Posterior vena cava (tissue), 2 donors: Measurements from ENCODE around the gene SLC15A1. TPM values are rescaled to one million over a fixed set of nuclear protein-coding genes. Genes with fewer than 3 reads are reported as not detected.
"Not testable (repeated sequence)": the region's sequence is repeated elsewhere in the genome, so short reads cannot be mapped to it uniquely, and the experiment has no call there.

Experiments
- DNase-seq: peaks from one replicate; pipeline ENCODE4 v3.0.0-alpha.2; 2020; ENCODE audit warnings: low spot score
- intact Hi-C, 2 donors: fragments of 100-400 bp; cut with DNase I; formaldehyde crosslinking; loops; one replicate each; pipeline versions ENCODE4 v1.14.1 to v1.14.2; 2022 to 2023
- total RNA-seq, 2 donors: library from RNA; stranded (reverse); fragmentation: NEBNext Ultra II Directional; extraction: Animal tissue kit (Norgen Biotek cat#: 25700); gene quantifications; one replicate each; pipeline ENCODE4 v1.2.1, GENCODE V29; 2021
- donor health status: DM: yes; HTN: yes; CAD: no.
- donor health status: DM: yes; HTN: yes; CAD: no.

Gene SLC15A1
- total RNA-seq, 2 donors from 2014 or later, result 0.19 TPM; not detected in 1

GRCh38 chr13:98761986-98762616 is 9.6 kb upstream of the SLC15A1 start:
- DNase-seq, result no peak
- intact Hi-C loops, result no loop called here

DNA sequence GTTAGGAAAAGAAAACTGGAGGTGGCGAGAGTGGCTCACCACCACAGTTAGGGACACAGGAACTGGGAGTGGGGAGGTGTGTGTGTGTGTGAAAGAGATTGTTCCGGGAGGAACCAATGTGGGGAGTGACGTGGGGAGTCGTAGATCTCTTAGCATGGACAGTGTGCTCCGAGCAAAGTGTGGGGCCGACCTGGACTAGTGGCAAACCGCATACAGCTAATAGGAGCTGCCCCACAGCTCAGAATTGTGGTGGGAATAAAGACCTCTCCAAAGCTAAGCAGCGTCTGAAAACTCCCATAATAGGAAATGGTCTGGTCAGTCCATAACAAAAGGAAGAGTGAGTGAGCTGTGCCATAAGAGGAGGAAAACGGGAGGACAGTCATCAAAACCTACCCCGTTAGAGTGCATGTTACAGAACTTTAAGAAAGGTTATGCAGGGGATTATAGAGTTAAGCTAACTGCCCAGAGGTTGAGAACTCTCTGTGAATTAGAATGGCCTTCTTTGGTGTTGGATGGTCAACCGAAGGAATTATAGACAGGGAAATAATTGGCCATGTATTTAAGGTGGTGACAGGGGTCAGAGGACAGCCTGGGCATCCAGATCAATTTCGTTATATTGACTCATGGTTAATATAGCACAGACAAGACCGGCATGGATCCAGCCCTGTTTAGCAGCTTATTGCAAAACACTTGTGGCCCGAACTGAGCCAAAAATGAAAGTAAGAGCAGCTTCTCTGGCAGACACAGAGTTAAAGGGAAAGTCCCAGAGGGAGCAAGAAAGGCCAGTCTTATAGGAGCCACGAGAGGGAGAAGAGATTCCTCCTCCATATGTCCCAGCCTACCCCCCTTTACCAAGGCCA is 8.9 kb upstream of the SLC15A1 start:
- no peak for DNase-seq
- intact Hi-C loops, result no loop called here

DNA sequence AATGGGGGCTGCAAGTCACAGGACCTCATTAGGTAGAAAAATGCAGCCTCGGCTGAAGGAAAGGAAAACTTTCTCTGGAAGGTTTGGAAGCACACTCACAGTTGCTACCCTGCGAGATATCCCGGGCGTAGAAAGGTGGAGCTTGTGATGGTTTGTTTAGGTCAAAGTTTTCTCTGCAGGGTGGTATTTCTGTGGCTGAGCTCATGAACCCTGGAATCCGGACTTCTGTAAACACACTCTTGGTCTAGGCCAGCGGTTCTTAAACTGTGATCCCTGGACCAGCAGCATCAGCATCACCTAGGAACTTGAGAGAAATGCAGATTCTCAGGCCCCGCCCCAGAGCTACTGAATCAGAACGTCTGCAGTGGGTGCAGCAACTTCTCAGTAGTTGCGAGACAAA is 3.3 kb upstream of the SLC15A1 start:
- DNase-seq, result no peak
- intact Hi-C loops, result loop anchor here in 1 of 2 donors (5.0 kb wide), 1 partner anchor 358 kb away; no protein-coding TSS in a partner anchor

DNA sequence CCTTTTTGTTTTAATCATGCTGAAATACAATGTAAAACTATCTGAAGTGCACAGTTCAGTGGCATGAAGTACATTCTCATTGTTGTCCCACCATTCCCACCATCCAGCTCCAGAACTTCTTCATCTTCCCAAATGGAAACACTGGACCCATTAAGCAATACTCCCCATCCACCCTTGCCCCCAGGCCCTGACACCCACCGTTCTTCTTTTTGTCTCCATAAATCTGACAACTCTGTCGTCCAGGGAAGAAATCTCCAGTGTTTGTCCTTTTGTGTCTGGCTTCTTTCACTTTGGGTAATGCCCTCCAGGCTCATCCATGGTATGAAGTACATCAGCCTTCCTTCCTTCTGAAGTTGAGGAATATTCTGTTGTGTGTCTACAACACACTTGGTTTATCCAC is 2.6 kb upstream of the SLC15A1 start:
- intact Hi-C loops, result loop anchor here in 1 of 2 donors (5.0 kb wide), 1 partner anchor 358 kb away; no protein-coding TSS in a partner anchor

GRCh38 chr13:98754468-98754867 is 2.0 kb upstream of the SLC15A1 start:
- intact Hi-C loops, DNase-seq: not testable (repeated sequence)

More for the DNA sequence above, 2.6 kb upstream of the SLC15A1 start:
- no peak for DNase-seq

DNA sequence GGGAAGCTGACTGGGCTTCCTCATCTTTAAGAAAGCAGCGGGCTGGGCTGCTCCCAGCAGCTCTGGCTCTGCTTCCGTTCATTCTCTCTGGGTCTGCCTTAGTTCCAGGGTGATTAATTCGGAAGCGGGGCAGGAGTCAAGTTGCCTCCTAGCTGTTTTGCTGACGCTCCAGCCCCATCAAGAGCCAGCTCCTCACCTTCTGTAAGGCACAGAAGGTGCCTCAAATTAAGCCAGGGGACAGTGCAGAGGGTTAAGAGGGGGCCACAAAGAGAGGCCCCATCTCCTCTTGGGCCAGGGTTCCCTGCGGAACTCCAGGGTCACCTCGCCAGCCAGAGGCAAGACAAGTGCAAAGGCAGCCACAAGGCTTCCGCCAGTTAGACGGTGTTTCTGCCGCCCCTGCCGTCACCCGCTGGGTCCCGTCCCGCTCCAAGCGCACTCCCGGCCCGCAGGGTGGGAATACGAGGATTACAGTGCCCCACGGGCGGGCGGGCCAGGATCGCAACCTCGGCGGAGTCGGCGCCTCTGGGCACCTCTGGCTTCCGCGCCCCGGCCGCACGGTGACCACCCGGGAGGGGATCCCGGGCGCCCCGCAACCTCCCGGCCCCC is 508 bp downstream of the SLC15A1 start:
- intact Hi-C loops, result no loop called here
- no peak for DNase-seq

DNA sequence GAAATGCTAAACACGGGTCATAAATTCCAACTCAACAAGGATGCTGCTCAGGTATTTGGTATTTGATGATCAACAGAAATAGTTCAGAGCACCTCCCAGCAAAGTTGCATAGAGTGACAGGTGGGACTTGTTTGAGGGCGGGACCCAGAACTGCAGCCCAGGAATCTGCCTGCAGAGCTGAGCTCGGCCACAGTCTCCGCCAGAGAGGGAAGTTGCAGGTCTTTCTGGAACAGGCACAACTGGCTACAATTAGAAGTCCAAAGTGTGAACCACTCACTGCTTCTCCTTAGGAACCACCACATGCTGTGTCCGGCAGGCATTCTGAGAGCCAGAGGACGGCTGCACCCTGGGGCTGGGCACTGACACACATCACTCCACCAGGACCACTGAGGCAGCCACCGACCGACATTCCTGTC is 1.1 kb downstream of the SLC15A1 start:
- DNase-seq, result no peak
- intact Hi-C loops, result no loop called here

- intact Hi-C loops, result no loop called here
- no peak for DNase-seq
These were observed 3.0 kb downstream of the SLC15A1 start for GRCh38 chr13:98749501-98749900.

DNA sequence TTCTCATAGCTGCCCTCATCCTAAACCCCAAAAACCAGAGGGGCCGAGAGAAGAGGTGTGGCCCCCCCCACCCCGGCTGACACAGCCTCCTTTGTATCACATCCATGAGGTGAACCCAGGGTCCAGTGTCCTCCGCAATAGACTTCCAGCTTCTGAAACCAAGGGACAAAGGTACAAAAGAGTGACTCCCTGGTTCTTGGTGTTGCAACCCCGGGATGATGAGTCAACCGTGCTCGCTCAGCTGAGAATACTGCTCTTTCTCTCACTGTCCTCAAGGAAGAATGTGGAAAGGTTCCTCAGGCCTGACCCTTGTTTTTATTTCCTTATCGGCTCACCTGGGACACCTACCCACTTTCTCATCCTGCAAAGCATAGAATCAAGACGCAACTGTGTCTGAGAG is 5.5 kb downstream of the SLC15A1 start:
- no peak for DNase-seq
- intact Hi-C loops, result no loop called here

GRCh38 chr13:98743377-98743776 is 9.1 kb downstream of the SLC15A1 start:
- intact Hi-C loops, result no loop called here
- no peak for DNase-seq

- intact Hi-C loops, result no loop called here
- no peak for DNase-seq
These were observed 9.5 kb downstream of the SLC15A1 start for GRCh38 chr13:98742961-98743360.

DNA sequence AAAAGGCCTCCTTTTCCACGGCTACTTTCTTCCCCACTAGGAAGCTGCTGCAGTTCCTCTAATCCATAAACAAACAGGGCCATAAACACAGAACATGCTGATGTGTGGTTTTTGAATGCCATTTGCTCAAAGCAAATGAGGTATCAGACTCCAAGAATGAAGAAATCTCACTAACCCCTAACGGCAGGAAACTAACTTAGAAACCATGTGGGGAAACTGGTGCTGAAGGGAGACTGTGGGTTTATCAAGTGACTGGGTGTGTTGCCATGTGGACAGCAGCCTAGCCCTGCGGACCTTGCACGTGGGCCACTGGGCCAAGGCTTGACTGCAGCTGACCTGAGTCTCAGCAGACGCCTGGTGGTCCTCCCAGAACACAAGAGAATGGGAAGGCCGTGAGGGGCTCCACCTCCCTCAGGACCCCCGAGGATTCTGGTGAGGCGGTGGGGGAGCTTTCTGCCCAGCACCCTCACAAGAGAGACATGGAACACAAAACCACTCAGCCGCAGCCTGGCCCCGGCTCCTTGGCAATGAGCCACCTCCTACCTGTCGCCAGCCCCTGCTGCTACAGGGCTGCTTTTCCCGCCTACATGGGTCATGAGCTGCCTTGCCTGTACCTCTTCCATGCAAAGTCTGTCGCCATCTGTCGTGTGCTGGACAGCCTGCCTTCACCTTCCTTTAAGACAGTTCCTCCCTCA is 10.6 kb downstream of the SLC15A1 start:
- intact Hi-C loops, result no loop called here
- no peak for DNase-seq

- intact Hi-C loops, result no loop called here
- no peak for DNase-seq
These were observed 12.3 kb downstream of the SLC15A1 start for GRCh38 chr13:98740131-98740530.

DNA sequence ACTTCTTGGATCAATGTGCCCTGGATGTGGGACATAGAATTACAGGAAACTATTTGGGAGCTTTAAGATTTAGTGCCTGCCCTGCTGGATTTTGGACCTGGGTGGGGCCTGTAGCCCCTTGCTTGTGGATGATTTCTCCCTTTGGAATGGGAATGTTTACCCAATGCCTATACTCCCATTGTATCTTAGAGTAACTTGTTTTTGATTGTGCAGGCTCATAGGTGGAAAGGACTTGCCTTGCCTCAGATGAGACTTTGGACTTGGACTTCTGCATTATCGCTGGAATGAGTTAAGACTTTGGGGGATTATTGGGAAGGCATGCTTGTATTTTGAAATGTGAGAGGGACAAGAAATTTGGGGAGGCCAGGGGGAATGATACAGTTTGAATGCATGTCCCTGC is 13.5 kb downstream of the SLC15A1 start:
- intact Hi-C loops, result no loop called here
- DNase-seq, result no peak

DNA sequence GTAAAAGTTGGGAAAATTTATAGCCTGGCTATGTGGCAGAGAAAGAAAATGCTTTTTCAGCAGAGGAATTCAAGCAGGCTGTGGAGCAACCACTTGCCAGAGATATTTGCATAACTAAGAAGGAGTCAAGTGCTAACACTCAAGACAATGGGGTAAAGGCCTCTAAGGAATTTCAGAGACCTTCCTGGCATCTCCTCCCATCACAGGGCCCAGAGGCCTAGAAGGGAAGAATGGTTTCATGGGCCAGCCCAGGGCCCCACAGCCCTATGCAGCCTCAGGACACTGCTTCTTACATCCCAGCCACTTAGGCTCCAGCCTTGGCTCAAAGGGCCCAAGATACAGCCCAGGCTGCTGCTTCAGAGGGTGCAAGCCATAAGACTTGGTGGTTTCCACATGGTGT is 14.3 kb downstream of the SLC15A1 start:
- no peak for DNase-seq
- intact Hi-C loops, result no loop called here

- intact Hi-C loops, result no loop called here
- DNase-seq, result no peak
These were observed 20.5 kb downstream of the SLC15A1 start for GRCh38 chr13:98731925-98732324.

DNA sequence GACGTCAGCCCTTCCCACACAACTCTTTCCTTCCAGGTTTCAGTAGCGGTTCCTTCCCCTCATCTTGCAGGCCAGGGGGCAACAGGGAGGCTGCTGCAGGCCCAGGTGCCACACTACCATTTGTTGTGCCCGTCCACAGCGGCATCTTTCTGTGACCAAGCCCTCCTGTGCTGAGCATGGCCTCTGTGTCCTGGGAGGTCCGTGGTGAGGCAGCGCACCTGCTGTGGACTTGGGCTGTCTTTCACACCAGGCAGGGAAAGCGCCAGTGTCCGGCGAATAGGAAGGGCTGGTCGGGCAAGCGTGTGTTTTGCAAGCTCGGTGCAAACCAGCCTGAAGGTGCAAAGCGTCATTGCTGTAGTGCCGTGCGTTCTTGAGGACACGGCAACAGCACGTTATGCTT is 21.4 kb downstream of the SLC15A1 start:
- intact Hi-C loops, result no loop called here
- DNase-seq, result no peak

DNA sequence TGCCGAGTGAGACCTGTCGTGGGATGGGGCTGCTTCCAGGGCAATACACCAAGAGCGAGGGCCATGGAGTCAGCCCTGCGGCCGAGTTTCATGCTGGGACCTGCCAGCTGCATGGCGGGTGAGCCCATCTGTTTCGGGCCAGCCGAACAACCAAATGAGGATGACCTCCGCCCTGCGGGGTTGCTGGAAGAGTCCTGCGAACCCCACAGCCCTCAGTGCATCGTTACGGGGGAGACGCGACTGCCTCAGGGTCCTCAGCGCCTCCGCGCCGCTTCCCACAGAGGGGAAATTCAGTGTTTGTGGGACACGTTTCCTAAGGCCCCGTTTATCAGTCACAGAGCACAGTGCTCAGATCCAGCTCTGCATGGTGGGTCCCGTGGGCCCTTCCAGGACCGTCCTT is 22.0 kb downstream of the SLC15A1 start:
- intact Hi-C loops, result no loop called here
- no peak for DNase-seq

DNA sequence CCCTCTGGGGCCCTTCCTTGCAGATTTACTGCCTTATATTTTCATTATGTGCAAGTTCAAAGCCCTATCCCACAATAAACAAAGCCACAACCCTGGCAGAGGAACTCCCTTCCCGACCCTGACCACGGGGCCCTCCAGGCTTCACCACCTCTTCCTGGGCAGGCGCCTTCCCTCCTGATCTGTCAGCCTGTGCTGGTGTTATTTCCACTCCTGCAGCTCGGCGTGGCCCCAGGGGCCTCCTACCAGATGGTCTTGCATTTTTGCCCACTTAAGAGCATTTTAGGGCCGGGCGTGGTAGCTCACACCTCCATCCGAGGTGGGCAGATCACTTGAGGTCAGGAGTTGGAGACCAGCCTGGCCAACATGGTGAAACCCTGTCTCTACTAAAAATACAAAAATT is 22.8 kb downstream of the SLC15A1 start:
- DNase-seq, result no peak
- intact Hi-C loops, result no loop called here

GRCh38 chr13:98722958-98723357 is 29.5 kb downstream of the SLC15A1 start:
- intact Hi-C loops, result no loop called here
- DNase-seq, result no peak
